ENCODE data around the gene ALG14.
A peak's percentile ranks its signal among the peaks of the same experiment; 100 is the strongest.
"Not testable (repeated sequence)": the region's sequence is repeated elsewhere in the genome, so short reads cannot be mapped to it uniquely, and the experiment has no call there.

ALG14 gene

GRCh38 chr1:95086949-95087533, 14.3 kb upstream of the ALG14 start:
- DNase-seq = no peak

- DNase-seq = no peak
These were observed 12.6 kb upstream of the ALG14 start for GRCh38 chr1:95085376-95085775.

GRCh38 chr1:95084317-95085176, 11.8 kb upstream of the ALG14 start:
- peak; percentile 79 for DNase-seq

- no peak for DNase-seq
These were observed 8.1 kb upstream of the ALG14 start for GRCh38 chr1:95080879-95081278.

GRCh38 chr1:95080446-95080845, 7.7 kb upstream of the ALG14 start:
- no peak for DNase-seq

GRCh38 chr1:95076034-95076433, 3.3 kb upstream of the ALG14 start:
- no peak for DNase-seq

GRCh38 chr1:95073446-95073845, 695 bp upstream of the ALG14 start:
- peak; percentile 50 for DNase-seq

GRCh38 chr1:95072117-95072516, 634 bp downstream of the ALG14 start:
- no peak for DNase-seq

GRCh38 chr1:95071539-95071938, 1.2 kb downstream of the ALG14 start:
- DNase-seq = no peak

GRCh38 chr1:95069710-95070093, 3.0 kb downstream of the ALG14 start:
- DNase-seq = no peak

- no peak for DNase-seq
These were observed 3.6 kb downstream of the ALG14 start for GRCh38 chr1:95068956-95069709.

GRCh38 chr1:95067568-95067967, 5.2 kb downstream of the ALG14 start:
- no peak for DNase-seq

GRCh38 chr1:95067062-95067461, 5.7 kb downstream of the ALG14 start:
- DNase-seq = no peak

GRCh38 chr1:95061445-95062006, 11.2 kb downstream of the ALG14 start:
- no peak for DNase-seq

GRCh38 chr1:95058974-95059373, 13.8 kb downstream of the ALG14 start:
- DNase-seq = no peak

- no peak for DNase-seq
These were observed 15.4 kb downstream of the ALG14 start for GRCh38 chr1:95057351-95057750.

- DNase-seq = no peak
These were observed 22.8 kb downstream of the ALG14 start for GRCh38 chr1:95049935-95050334.

- DNase-seq = no peak
These were observed 24.4 kb downstream of the ALG14 start for GRCh38 chr1:95048317-95048716.

- DNase-seq = not testable (repeated sequence)
These were observed 25.1 kb downstream of the ALG14 start for GRCh38 chr1:95047624-95048023.

- no peak for DNase-seq
These were observed 26.4 kb downstream of the ALG14 start for GRCh38 chr1:95046359-95046758.

GRCh38 chr1:95043141-95043980, 29.4 kb downstream of the ALG14 start:
- DNase-seq = peak; percentile 93

- no peak for DNase-seq
These were observed 30.5 kb downstream of the ALG14 start for GRCh38 chr1:95042286-95042685.
